Cerebellar nuclear complex (tissue), 1 donor: Measurements from ENCODE around the gene VIPR1.

Experiments used
- DNase-seq, 2 experiments: peaks; one replicate each; lab custom pipeline; 2025; lab: John Stamatoyannopoulos, UW

VIPR1 gene

DNA sequence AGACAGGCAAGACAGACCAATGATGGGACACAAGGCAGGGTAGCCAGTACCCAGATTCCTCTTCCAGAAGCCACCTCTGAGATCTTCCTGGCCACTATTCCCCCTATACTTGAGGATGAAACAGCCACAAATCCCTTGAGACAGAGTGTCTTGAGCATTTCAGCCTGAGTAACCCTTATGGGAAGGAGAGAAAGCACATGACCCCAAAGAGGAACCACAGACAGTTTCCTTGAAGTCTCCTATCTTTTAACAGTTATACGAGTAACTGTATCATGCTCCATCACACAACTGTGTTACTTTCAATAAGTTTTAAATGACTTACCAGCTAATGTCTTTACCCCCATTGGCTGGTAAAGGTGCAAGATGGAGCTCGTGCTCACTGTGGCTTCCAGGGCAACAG, 9.3 kb downstream of the VIPR1 start:
- no peak for DNase-seq

DNA sequence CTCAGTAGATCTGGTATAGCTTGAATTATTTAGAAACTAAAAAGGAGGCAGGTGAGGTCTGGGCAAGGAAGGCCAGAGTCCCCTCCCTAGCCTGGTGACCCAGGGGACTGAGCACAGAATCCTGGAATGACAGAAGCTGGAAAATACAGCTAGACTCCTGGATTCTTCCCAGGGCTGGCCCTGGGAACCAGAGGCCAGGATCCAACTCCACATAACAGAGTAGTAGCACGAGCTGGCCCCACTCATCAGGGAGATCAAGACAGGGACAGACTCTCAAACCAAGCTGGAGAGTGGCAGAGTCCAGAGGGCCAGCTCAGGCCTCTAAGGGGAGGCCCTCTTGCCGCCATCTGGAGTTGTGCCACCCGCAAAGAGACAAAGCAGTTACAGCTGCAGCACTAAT, 10.7 kb downstream of the VIPR1 start:
- no peak for DNase-seq

DNA sequence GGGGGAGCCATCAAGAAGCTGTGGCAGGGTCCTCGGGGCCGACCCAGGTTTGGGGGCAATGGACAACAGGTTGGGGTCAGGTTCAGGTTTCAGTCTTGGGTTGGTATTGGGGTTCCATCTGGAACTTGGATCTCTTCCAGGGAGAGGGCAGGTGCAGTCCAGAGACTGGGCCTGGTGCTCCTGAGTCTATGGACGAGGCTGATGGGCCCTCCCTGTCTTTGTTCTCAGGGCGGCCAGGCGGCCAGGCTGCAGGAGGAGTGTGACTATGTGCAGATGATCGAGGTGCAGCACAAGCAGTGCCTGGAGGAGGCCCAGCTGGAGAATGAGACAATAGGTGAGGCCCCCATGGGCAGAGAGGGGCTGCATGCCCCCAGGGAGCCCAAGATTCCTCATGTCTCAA, 11.1 kb downstream of the VIPR1 start:
- DNase-seq: no peak

DNA sequence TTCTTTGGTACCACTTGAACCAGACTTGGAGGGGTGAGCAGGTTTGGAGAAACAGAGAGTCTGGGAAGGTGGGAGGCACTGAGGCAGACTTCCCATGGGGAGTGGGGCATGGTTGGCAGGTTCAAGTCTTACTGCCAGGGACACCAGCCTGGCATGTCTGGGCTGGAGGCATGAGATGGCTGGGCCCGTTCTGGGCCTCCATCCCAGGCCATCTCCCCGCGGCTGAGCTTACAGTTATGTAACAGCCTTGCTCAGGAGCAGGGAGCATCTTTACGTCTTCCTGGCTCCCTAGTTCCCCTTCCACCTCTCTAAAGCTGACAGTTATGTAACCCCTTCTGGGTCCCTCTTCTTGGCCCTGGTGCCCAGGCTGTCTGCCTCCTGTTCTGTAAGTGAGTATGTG, 12.4 kb downstream of the VIPR1 start:
- peak in 1 of 2 experiments; percentile 10 for DNase-seq

DNA sequence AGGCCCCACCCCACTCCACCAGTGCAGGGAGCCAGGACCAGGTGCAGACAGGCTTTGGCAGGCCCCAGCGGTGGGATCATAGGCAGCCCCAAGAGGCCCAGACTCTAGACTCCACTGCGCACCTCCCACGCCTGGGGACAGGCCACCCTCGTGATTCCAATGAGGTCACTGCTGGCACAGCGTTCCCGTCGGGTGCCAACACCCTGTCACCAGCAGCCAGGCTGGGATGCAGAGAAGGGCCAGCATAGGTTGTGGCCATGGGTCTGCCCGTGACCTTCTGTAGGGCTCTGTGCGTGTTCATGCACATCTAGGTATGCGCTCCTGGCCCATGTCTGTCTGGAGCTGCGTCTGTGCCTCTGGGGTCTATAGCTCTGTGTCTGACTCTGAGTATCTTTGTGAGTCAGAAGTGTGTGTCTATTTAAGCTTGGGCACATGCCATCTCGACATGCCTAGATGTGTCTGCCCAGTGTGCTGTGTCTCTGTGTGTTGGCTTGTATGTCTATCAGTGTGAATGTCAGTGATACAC, 13.0 kb downstream of the VIPR1 start:
- DNase-seq: peak in 1 of 2 experiments; percentile 18

DNA sequence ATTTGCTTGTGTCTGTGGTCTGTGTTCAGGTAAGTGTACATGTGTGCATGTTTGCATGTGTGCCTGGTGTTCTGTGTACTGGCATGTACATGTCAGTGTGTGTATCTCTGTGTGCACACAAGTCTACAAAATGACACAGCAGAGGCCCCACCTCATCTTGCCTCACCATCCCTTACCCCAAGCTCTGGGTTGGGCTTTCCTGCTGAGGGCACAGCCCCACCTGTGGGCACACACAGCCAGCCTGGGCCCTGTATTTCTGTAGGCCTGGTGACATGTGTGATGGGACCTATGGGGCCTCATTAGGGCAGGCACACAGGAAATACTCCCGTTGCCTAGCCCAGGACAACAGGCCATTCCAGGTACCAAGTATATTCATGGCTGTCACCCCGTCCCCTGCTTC, 13.5 kb downstream of the VIPR1 start:
- DNase-seq: no peak

DNA sequence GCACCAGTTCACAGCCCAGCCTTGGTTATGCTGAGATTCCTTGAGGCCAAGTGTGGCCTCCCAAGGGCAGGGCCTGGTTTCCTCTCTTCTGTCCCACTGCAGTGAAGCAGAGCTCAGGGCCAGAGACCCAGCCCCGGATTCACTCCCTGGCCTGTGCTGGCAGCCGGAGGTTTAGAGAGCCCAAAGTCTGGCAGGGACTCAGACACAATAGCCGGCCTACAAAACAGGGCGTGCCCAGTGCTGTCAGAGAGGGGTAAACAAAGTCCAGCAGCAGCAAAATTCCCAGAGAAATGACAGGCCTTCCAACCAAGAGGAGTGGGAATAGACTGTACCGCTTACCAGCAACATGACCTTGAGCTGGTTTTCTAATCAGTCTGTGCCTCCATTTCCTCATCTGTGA, 14.0 kb downstream of the VIPR1 start:
- no peak for DNase-seq

DNA sequence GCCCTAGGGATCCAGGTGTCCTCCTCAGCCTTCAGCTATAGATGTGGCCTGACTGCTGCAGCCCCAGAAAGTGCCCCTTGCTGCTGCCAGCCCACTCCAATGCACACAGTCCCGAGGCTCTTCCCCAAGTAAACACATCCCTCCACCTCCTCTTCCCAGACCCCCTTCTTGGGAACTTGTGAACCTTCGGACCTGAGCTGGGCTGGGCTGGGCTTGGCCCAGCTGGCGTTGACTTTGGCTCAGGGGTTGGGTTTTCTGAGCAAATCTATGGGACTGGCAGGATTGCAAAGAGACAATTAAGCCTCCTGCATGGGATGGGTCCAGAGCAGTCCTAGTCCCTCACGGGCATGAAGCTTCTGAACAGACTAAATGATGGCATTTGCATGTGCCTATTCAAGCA, 14.7 kb downstream of the VIPR1 start:
- no peak for DNase-seq

DNA sequence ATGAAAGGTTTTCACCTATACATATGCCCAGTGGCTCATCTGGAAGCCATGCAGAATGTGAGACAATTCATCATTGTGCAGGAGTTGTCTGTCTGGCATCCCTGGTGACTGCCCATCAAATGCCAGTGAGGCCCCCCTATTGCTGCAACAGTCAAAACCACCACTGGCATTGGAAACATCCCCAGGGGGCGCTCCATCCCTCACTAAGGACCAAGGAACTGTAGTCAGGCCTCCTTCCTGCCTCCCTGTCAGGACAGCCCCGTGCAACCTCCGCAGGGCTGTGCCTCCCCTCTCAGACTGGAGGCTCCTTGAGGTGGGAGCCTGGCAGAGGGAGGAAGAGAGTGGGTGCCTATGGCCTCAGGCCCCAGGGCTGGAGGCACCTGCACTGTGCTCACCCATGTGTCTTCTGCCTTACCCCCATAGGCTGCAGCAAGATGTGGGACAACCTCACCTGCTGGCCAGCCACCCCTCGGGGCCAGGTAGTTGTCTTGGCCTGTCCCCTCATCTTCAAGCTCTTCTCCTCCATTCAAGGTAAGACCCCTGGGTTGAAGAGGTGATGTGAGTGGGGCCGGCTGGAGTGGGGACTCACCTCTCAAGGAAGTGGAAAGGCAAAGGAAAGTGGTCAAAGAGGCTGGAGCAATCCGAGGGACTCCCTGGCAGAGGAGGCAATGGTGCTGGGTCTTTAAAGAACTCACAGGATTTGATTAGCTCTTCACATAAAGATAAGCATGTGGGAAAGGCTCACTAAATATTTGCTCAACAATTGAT, 16.5 kb downstream of the VIPR1 start:
- no peak for DNase-seq

DNA sequence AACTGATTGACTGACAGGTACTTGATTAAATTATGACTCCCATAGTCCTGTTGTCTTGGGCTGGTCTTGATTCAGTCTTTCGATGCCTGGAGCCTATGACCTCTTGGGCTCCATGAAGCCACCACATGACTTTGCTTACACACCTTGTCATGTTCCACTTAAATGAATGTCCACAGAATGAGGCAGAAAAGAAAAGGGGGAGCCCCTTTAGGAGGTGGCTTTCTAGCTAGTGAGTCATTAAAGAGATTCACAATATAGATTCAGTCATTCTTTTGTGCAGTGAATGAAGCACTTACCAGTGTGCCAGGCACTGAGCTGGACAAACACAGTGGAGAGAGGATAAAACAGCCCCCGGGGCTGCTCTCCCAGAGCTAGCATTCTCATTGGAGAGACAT, 17.1 kb downstream of the VIPR1 start:
- DNase-seq: no peak

DNA sequence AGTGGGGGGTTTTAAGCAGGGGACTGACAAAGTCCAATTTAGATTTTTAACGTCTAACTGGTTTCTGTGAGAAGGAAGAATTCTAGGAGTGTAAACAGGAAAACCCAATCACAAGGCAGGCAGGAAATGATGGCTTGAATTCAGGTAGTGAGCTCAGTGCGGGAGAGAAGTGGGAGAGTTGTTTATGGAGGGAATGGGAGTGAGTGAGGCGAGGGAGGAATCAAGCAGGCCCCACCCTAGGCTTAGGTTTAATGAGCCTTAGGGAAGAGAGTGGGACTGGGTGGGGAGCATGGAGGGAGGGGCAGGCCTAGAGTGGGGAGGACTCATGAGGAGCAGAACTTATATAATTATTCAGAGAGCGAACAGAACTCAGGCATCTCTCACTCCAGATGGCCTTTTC, 17.9 kb downstream of the VIPR1 start:
- no peak for DNase-seq

DNA sequence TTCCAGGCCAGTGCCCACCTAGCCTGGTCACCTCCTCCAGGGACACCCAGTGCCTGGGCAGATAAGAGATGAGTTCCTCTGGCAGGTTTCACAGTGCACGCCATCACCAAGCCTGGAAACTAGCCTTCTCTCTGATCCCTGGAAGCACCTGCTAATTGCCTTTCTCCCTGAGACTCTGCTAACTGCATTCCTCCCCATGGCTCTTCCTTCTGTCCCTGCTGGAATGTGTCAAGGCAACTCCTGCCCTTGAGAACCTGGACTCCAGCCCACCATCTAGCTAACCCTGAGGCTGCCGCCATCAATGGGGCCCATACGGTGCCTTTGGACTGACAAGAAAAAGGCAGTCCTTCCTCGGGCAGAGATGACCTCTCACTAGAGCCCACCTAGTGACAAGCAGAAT, 18.5 kb downstream of the VIPR1 start:
- DNase-seq: peak in 1 of 2 experiments; percentile 49

DNA sequence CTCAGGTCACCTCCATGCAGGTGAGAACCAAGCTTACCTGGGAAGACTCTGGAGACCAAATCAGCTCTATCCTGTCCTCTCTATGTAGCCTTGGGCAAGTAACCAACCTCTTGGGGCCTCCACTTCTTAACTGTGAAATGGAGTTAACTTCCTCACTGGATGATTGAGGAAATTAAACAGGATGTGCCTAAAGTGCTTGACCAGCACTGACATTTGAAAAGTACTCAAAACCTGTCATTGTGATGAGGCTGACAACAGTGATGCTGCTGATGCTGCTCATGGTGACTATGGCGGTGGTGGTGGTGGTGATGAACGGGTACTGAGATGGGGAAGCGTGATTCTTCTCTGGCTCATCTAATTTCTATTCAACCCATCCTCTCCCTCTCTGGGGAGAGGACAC, 22.3 kb downstream of the VIPR1 start:
- no peak for DNase-seq

DNA sequence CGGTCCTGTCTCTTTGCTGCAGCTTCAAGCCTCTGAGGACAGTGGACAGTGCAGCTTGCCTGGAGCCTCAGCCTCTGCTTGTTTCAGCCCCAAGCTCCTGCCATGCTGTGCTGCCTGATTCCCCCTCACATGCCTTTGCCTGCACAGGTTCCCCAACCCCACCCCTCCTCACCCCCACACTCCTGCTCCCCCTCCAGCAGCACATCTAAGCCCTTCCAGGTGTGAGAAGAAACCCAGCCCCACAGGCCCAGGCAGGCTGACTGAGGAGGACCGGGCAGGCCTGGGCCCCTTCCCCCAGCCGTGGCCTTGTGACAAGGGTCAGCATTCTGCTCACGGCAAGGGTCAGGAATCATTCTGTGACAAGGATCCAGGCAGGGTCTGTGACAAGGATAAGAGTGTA, 22.8 kb downstream of the VIPR1 start:
- no peak for DNase-seq

DNA sequence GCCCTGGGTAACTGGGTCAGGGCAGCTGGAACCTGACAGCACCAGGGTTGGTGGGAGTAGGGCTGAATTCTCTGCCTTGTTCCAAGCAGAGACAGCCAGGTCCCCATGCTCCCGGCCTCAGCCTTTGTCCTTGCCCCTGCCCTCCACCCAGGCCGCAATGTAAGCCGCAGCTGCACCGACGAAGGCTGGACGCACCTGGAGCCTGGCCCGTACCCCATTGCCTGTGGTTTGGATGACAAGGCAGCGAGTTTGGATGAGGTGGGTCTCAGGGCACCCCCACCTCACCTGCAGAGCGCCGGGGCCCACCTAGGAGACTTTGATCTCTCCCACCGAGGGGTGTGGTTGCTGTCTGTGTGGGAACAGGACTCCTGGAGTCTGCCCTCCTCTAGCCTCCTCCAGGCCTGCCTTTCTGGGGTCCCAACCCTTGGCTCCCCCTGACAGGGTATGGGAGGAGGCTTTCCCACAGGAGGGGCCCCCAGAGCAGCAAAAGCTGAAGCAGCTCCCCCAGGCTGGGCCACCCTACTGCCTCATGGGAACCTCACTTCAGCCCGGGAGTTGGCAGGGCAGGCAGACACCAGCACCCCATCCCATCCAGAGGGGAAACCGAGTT, 23.4 kb downstream of the VIPR1 start:
- no peak for DNase-seq

DNA sequence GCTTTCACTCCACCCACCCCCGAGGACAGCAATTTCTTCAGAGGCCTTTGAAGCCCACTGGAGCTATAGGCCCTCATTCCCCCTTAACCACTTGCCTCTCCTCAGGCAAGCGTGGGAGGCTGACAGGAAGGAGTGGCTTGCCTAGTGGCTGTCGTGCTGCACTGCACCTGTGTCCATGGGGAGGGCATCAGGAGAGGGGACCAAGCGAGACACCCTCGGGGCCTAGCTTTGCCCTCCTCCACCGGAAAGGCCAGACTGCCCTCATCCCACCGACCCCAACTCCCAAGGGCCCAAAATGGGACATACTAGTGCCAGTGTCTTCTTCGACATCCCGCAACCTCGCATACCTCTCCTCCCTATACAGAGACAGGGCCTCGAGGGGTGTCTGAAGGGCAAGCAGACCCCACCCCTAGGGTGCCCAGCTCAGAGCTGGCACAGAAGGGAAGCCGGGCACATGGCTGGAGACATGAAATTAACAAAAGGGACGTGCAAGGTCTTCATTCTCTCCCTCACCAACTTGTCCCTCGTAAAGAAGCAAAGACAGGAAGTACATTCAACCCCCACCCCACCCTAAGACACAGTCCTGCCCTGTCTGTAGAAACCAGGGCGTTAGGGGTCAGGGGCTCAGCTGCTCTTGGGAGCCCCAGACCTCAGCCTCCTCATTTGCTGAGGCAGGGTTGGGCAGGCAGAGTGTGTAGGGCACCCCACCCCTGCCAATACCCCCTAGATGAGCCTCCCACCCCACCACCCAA, 24.3 kb downstream of the VIPR1 start:
- no peak for DNase-seq

DNA sequence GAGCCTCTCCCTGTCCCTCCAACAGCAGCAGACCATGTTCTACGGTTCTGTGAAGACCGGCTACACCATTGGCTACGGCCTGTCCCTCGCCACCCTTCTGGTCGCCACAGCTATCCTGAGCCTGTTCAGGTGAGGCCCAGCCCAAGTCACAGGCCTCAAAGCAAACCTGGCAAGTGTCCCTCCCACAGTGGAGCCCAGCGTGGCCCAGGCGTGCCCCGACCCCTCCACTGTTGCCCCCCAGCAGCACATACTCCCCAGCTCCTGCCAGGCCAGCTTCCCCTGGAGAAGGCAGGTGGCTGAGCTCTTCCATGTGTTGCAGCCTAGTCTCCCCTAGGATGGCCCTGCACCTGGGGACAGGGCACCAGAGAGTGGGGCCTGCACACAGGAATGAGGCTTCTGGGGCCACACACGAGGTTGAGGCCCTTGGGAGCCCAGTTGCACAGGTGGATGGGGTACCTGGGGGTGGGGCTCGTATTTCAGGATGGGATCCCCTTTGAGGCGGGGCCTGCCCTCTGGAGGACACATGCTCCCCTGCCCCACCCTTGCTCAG, 25.0 kb downstream of the VIPR1 start:
- no peak for DNase-seq

DNA sequence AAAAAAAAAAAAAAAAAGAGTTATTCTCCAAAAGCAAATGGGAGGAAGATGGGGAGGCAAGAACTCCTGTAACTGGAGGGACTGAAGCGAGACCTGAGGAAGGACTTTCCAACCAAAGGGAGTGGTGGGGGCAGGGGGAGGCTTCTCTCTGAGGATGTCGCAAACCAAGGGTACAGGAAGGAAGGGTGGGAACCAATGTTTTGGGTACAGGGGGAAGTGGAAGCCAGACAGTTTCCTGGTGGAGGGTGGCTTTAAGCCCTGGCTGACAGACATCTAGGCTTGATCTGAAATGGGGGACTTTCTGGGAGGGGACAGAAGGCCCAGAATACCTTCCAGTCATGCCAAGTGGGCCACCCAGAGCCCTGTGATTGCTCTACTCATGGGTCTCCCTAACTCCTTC, 27.0 kb downstream of the VIPR1 start:
- DNase-seq: no peak

DNA sequence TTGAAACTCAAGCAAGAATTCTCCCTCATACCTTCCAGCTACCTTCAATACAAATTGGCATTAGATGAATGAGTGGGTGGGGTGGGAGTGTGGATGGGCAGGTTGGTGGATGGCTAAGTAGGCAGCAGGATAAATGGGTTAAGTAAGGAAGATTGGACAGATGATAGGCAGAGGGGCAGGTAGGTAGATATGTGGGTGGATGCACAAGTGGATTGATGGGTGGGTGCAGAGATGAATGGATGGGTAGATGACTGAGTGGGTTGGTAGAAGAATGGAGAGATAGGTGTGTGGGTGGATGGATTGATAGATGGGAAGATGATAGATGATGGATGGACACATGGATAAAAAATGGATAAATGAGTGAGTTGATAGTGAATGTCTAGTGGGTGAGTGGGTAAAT, 27.6 kb downstream of the VIPR1 start:
- no peak for DNase-seq

DNA sequence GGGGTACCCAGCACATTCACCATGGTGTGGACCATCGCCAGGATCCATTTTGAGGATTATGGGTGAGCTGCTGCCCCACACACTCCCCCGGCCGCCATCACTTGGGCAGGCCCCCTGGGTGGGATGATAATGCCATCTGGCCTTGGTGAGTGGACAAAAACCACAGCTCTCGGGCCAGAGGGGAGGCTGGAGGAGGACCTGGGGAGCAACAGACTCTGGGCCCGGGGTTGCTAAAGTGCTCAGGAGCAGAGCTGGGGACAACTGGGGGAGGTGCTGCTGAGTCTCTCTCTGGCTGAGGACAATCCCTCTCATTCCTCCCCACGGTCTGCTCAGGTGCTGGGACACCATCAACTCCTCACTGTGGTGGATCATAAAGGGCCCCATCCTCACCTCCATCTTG, 29.0 kb downstream of the VIPR1 start:
- no peak for DNase-seq

DNA sequence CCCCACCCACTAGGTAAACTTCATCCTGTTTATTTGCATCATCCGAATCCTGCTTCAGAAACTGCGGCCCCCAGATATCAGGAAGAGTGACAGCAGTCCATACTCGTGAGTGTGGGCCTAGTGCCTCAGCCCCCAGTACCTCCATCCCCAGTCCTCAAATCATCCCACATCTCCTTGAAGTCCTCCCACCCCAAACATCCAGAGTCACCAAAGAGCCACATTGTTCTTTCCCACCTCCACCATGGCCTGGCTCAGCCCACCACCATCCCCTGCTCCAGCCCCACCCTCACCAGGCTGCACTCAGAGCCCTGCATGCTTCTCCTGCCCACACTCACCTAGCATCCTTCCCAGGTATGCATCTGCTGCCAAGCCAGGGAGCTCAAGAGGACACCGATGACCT, 29.8 kb downstream of the VIPR1 start:
- DNase-seq: no peak

DNA sequence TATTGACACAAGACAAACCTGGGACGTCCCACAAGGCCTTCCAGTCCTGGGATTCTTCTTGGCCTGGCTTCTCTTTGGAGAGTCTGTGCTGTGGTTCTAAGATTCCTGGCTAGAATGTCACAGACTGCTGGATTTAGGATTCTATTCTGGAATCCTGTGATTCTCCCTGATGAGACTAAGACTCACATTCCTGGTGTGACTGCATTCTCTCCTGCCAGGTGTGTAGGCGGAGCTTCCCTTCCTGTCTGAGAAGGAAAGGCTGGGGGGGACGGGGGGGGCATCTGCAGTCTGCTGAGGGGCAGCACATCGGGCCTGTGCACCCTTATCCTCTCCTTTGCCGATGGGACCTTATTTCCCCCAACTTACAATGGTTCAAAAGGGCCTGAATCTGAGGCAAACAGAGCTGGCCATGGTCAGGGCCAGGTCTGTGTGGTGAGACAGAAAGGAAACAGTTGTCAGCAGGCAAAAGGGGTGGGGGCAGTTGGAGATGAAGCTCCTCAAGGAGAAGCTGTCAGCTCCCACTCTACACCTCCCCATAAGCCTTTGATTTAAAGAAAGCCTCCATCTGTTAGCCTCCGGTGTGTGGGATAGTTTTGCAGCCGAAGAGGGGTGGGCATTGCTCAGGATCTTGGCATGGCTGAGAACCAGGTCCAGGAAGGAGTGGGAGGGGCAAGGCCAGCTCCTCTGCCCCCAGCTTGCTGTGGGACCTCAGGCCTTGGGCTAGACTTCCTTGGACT, 30.9 kb downstream of the VIPR1 start:
- no peak for DNase-seq
